GM03348 (cell line): ENCODE data around the gene IST1.
A peak's percentile ranks its signal among the peaks of the same experiment; 100 is the strongest.
"Not testable (repeated sequence)": the region's sequence is repeated elsewhere in the genome, so short reads cannot be mapped to it uniquely, and the experiment has no call there.

ENCODE experiments used
- DNase-seq: peaks from one replicate; pipeline ENCODE4 v3.0.0; 2012; ENCODE audit warnings: low spot score

The IST1 gene

GRCh38 chr16:71894921-71895678 lies at the start of gene IST1:
Gene IST1, plus strand, starts transcription at chr16:71895531. Its CDS starts 20,110 bp downstream, at chr16:71915641.
- DNase-seq = peak; percentile 99

DNA sequence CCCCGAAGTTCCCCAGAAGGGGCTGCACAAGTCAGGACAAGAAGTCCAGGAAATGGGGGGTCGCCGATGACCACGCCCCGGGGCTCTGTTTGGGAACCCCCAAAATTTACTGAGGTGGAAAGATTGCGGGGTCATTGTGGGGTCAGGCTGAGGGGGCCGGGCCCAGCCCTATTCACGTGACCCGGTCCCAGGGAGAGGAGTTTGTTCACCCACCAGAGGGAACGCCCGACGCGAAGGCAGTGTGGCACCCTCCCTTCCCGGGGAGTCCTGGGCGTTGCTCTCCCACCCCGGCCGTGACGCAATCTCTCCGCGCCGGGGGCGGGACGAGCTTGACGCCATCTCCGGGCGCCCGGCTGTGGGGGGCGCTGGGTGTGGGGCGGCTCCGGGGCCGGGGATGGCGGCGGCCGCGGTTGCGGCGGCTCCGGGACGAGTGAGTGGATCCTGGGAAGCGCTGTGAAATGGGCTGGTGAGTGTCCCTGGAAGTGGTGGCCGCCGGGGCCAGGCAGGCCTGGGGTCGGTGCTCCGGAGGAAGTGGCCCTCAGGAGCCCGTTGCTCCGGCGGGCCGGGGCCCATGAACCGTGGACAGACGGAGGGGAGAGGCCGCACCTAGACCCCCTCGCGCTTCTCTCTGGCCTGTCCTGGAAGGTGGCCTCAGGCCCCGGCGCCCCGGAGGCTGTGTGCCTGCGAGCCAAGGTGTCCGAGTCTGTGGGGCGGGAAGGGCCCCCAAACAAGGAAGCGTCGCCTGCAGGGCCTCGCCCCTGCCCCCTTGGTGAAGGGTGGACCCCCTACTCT lies 49.5 kb upstream of the IST1 start, which contains the start of gene ATXN1L:
Gene ATXN1L, plus strand, starts transcription at position 338 of the 792 bp plus-strand sequence. CDS start 3,765 bp downstream, outside the sequence.
- DNase-seq = peak; percentile 100

DNA sequence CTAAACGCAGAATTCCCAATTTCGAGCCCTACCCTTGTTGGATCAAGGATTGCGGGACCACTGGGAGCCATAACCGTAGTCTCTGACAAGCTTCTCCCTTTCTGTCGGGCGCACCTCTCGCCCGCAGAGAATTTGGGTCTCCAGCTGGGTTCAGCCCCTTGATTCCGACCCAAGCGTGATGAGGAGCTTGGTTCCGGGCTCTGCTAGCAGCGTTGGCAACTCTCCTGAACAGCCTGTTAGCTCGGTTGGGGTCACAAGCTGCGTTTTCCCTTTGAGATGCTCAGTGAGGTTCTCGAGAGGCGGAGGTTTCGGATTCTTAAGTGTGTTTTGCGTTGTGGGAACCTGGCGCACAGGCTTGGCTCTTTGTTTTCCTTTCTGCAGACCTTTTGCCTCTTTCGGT lies 48.9 kb upstream of the IST1 start:
- peak; percentile 19 for DNase-seq

DNA sequence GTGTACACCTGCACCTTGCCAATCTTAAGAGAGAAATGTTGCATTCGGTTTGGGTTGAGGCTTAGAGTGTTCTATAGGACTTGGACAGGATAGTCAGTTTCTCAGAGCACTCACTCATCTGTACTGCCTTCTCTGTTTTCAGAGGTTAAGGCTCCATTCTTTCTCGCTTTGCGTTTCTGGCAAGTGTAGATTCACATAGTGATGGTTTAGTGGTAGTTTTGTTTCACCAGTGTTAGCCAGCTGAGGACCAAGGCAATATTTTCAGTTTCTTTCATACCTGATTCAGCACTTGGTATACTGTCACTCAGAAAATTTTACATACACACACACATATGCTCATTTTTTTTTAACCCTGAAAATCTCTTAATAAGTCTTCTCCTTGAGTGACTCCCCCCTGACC lies 48.2 kb upstream of the IST1 start:
- no peak for DNase-seq

DNA sequence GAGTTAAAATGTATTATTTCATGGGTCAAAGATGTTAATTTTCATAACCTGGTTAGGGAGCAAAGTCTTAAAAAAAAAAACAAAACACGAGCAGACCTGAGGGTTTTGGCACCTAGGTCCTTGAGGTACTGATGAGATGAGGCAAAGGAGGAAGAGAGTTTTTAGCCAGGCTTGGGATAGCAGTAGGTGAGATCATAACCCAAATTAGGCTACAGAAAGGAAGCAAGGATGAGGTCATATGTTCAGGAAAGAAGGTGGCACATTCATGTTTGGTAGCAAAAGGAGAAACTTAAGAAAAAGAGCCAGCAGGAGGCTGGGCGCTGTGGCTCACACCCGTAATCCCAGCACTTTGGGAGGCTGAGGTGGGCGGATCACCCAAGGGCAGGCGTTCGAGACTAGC lies 46.7 kb upstream of the IST1 start:
- DNase-seq = no peak

- DNase-seq = no peak
These were observed 43.6 kb upstream of the IST1 start for GRCh38 chr16:71851746-71852145.

GRCh38 chr16:71852158-71852557 lies 43.2 kb upstream of the IST1 start:
- no peak for DNase-seq

GRCh38 chr16:71852561-71852960 lies 42.8 kb upstream of the IST1 start:
- DNase-seq = no peak

GRCh38 chr16:71853413-71853812 lies 41.9 kb upstream of the IST1 start:
- DNase-seq = no peak

DNA sequence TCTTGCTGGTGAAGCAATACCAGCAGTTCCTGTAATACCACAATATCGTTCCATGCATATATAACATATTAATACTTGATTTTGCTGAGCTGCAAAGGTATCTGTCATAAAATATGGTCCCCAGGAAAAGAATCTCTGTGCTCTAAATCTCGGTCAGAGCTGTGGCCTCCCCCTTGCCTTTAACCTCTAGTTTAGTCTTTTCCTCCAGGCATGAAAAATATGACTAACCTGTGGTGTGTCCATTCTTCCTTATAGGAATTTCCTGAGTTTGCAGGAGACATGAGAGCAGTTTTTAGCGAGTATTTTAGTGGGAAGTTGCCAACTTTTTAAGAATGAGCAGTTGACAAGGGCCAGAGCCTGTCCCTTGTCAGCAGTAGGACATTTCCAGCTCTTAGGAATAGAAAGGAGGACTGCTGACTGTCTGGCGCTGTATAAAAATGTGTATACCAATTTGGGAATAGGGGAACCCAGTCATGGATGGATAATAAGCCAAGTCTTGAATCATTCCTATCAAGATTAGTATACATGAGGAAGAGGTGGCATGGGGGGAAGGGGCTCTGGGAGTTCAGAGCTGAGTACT lies 40.9 kb upstream of the IST1 start:
- DNase-seq = no peak

DNA sequence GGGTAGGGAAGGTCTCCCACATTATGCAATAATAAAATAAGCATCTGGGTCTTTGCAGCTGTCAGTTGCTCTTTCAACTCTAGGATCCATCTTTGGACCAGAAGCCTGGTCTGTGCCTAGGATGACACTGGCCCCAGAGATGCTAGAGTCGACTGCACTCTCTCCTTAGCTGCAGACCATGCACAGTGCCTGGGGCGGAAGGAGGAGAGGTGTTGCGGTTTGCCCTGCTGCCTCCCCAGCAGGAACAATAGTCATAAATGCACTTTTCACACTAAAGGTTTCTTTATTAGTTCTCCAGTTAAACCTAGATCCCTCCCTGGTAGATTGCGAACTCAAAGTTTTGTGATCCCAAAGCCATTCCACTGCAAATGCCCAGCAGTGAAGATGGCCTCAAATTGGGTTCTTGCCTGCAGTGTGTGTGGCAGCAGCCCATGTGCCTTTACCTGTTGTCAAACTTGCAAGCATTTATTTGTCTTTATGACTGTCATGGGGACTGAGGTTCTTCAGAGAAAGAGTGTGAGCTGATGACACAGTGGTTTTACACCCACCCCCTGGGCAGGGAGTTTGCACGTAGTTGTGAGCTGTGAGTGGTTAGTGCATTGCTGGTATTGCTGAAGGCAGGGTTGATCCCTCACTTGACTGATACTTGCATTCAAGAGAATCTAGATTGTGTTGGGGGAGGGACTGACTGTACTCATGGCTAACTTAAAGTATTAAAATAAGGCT lies 39.2 kb upstream of the IST1 start:
- no peak for DNase-seq

GRCh38 chr16:71859762-71860521 lies 35.4 kb upstream of the IST1 start:
- no peak for DNase-seq

DNA sequence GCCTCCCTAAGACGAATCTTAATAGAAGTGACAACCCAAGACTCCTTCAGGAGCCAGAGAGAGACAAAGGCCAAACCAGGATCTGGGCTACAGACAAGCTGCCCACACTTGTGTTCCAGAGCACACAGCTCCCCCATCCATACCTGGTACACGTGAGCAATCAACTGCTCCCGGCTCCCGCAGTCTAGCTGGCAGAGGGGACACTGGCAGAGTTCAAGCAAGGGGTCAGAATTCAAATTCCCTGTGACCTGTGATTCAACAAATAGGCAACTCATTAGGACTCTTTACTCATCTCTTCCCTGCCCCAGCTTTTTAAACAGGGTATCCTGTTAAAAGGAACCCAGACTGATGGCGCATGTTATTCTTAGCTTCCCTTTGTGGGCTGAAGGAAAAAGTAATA lies 31.3 kb upstream of the IST1 start:
- DNase-seq = no peak

DNA sequence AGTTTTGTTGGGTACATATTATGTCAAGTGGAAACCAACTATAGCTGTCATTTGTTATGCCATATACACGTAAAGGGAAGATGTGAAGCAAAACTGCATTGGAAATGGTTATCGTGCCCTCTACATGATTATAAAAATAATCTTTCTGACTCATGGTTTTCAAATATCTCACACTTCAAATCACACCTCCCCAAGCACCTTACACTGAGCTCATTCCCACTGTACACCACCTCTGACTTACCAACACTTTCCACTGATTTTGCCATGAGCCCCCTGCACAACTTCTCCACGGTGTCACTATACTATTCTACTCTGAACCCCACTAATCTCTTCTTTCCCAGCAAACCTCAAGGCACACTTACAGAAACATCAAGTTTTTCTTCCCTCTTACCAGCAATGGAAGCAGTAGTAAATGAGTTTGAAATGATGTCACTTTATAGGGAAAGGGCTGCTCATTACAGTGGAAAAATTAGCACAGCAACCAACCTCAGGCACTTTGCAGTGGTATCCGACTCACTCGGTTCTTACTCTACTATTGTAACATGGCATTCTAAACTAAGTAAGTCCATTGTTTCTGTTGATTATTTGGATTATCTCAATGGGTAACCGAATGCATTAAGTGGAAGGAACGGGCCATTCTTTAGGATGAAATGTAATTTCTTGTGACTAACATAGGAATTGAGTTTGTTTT lies 30.0 kb upstream of the IST1 start:
- no peak for DNase-seq

- not testable (repeated sequence) for DNase-seq
These were observed 28.2 kb upstream of the IST1 start for GRCh38 chr16:71867175-71867574.

- DNase-seq = no peak
These were observed 27.4 kb upstream of the IST1 start for GRCh38 chr16:71867939-71868338.

GRCh38 chr16:71869089-71869488 lies 26.2 kb upstream of the IST1 start:
- no peak for DNase-seq

- no peak for DNase-seq
These were observed 24.5 kb upstream of the IST1 start for GRCh38 chr16:71870818-71871217.

DNA sequence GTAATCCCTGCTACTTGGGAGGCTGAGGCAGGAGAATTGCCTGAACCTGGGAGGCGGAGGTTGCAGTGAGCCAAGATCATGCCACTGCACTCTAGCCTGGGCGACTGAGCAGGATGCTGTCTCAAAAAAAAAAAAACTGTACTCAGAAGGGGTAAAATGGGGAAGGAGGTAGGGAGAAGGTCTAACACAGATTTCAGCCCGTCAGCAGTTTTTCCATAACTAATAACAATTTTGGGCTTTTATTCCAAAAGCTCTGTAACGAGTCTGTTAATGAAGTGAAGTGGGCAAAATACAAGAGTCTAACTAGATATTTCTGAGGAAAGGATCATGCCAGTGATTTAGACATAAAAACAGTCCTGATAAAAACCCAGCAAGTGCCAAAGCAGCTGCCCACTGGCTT lies 22.1 kb upstream of the IST1 start:
- DNase-seq = no peak

DNA sequence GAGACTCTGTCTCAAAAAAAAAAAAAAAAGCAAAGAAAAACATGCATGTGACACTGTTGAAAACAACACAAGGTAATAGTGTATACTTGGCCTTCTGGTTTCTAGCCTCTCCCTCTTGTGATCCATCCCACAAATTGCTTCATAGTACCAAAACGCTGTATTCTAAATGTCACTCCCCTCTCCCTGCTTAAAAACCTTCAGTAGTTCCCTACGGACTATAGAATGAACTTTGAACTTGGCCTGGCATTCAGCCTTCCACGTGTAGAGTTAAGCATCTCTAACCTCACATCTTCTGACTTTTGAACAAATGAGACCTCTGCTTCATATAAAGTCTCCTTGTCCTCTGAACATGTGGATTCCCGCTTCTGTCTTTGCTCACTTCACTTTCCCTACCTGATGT lies 16.4 kb upstream of the IST1 start:
- no peak for DNase-seq

DNA sequence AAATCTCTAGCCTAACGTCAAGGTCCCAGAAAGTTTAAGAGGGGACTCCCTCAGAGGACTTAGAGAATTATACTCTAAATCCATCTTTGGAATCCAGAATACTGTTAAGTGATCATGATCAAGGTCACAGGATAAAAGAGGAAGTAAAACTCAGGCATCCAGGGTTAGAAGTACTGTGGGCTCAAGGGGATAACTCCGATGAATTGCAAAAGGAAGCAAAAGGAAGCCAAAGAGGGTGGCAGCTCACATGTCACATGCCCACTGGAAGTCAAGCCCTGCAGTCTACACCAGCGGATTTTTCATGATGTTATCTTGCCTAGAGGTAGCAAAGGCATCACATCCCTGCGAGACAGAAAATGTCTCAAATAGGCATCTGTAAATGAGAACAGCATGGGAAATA lies 15.2 kb upstream of the IST1 start:
- no peak for DNase-seq
